Neutrophil (primary cell): ENCODE results near the gene BCHE.

Experiments used
- H3K27ac ChIP-seq: fragments of 200-600 bp; sonication (generic); 2 replicates; pipeline ENCODE4 v1.5.1; 2016; ENCODE audit warnings: mild to moderate bottlenecking, moderate library complexity
- H3K27me3 ChIP-seq: fragments of 200-600 bp; sonication (generic); 2 replicates; pipeline ENCODE4 v1.6.0; 2016; ENCODE audit warnings: mild to moderate bottlenecking
- H3K36me3 ChIP-seq: fragments of 200-600 bp; sonication (generic); 2 replicates; pipeline ENCODE4 v1.5.1; 2017
- H3K4me1 ChIP-seq, 2 experiments: fragments of 200-600 bp in 1 of 2; sonication (generic) in 1 of 2; 1 replicate in 1 of 2; 2 replicates in 1 of 2; pipeline versions ENCODE4 v1.5.1 to v1.6.1; 2013 to 2016; ENCODE audit warnings: low read depth in 1 of 2, low read length in 1 of 2, mild to moderate bottlenecking in 1 of 2, moderate library complexity in 1 of 2; ENCODE audit not compliant: control insufficient read depth in 1 of 2, insufficient read depth in 1 of 2
- H3K4me3 ChIP-seq, 2 experiments: fragments of 200-600 bp in 1 of 2; sonication (generic) in 1 of 2; 1 replicate in 1 of 2; 2 replicates in 1 of 2; pipeline ENCODE4 v1.5.1; 2013 to 2016; ENCODE audit warnings: low read depth in 1 of 2, low read length in 1 of 2, mild to moderate bottlenecking in 1 of 2, moderate library complexity in 1 of 2
- H3K9me3 ChIP-seq: fragments of 200-600 bp; sonication (generic); 2 replicates; pipeline ENCODE4 v1.5.1; 2016
- TF ChIP-seq, protein P1 (sequence below): fragments of 200-600 bp; sonication (generic); IDR thresholded peaks from 2 replicates; pipeline ENCODE4 v1.5.1; 2016; ENCODE audit warnings: antibody characterized with exemption

Gene BCHE

DNA sequence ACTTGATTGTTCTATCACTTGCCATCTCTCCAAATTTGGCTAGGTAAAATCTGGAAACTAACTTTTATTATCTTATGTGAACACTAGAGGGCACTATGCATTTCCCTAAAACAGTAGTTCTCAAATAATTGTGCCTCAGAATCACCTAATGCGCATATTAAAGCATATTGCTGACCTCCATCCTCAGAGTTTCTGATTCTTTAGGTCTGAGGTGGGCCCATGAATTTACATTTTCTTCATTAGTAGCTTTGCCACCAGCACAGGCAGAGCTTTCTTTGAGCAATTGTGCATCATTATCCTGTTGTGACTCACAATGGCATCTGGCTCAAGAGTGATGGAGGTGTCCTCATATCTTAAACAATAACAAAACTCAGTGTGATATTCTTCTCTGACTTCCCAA lies 17.5 kb upstream of the BCHE start:
- Histone ChIP-seq H3K27me3 (no peaks in the 10 kb centered on the region), H3K36me3 (no peaks in the 10 kb centered on the region), H3K9me3 (no peaks in the 10 kb centered on the region), H3K27ac (no peak overlapping the region), H3K4me1 (no peaks in the 10 kb centered on the region), H3K4me3 (no peak overlapping the region)
- TF ChIP-seq, protein P1, sequence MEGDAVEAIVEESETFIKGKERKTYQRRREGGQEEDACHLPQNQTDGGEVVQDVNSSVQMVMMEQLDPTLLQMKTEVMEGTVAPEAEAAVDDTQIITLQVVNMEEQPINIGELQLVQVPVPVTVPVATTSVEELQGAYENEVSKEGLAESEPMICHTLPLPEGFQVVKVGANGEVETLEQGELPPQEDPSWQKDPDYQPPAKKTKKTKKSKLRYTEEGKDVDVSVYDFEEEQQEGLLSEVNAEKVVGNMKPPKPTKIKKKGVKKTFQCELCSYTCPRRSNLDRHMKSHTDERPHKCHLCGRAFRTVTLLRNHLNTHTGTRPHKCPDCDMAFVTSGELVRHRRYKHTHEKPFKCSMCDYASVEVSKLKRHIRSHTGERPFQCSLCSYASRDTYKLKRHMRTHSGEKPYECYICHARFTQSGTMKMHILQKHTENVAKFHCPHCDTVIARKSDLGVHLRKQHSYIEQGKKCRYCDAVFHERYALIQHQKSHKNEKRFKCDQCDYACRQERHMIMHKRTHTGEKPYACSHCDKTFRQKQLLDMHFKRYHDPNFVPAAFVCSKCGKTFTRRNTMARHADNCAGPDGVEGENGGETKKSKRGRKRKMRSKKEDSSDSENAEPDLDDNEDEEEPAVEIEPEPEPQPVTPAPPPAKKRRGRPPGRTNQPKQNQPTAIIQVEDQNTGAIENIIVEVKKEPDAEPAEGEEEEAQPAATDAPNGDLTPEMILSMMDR: no peak

DNA sequence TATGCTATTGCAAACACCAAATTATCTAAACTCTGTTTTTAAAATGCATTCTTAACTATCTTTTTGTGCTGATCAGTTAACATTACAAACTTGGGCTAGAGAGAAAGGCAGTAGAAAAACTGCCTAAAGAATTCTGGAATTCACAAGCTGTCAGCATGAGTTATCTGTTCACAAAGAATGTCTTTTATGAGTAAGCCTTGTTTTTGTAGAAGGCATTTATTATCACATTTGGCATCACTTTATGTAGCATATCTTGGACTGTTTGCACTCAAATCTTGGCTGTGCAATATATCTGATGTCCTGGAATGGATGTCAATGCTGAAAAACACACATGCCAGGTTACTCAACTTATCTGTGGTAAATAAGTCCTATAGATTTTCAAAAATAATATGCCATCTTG lies 15.5 kb upstream of the BCHE start:
- H3K9me3 ChIP-seq: no peaks in the 10 kb centered on the region
- H3K27me3 ChIP-seq: no peaks in the 10 kb centered on the region
- H3K27ac ChIP-seq: no peak overlapping the region
- H3K4me1 ChIP-seq: no peaks in the 10 kb centered on the region
- TF ChIP-seq, protein P1: no peak
- no peak overlapping the region for H3K4me3 ChIP-seq
- H3K36me3 ChIP-seq: no peaks in the 10 kb centered on the region

DNA sequence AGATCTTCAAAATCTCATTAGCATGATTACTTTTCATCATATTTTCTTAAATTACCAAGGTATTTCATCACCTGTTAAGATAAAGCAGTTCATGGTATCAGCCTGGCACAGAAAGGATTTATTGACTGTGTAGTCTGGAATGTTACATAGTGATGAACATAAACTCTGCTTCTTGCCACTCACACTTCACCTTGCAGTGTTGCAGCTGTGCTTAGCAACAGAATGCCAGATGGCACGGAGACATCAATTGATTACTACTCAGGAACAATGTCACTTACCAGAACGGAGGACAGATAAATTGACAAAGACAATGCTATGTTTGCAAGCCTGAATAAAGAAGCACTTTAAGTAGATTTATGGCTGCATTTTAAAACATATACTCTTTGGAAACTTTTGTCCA lies 15.0 kb upstream of the BCHE start:
- Histone ChIP-seq H3K27me3 (no peaks in the 10 kb centered on the region), H3K36me3 (no peaks in the 10 kb centered on the region), H3K4me1 (no peaks in the 10 kb centered on the region), H3K27ac (no peak overlapping the region), H3K4me3 (no peak overlapping the region), H3K9me3 (no peaks in the 10 kb centered on the region)
- TF ChIP-seq, protein P1: no peak

DNA sequence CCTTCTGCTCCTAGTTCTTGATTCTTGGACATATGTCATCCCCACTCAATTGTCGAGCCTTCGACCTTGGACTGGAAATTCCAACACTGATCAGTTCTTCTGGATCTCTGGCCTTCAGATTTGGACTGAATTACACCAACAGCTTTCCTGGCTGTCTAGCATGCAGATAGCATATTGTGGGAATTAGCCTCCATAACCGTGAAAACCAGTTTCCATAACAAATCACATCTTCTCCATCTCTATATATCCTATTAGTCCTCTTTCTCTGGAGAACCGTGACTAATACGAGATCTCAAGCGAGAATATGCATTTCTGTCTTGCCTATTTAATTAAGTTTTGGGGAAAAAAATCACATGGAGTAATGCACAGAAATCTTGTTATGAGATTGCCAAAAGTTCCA lies 8.8 kb upstream of the BCHE start:
- Histone ChIP-seq H3K36me3 (no peaks in the 10 kb centered on the region), H3K27me3 (no peaks in the 10 kb centered on the region), H3K27ac (no peak overlapping the region), H3K9me3 (no peaks in the 10 kb centered on the region), H3K4me3 (no peak overlapping the region), H3K4me1 (no peaks in the 10 kb centered on the region)
- TF ChIP-seq, protein P1: no peak

DNA sequence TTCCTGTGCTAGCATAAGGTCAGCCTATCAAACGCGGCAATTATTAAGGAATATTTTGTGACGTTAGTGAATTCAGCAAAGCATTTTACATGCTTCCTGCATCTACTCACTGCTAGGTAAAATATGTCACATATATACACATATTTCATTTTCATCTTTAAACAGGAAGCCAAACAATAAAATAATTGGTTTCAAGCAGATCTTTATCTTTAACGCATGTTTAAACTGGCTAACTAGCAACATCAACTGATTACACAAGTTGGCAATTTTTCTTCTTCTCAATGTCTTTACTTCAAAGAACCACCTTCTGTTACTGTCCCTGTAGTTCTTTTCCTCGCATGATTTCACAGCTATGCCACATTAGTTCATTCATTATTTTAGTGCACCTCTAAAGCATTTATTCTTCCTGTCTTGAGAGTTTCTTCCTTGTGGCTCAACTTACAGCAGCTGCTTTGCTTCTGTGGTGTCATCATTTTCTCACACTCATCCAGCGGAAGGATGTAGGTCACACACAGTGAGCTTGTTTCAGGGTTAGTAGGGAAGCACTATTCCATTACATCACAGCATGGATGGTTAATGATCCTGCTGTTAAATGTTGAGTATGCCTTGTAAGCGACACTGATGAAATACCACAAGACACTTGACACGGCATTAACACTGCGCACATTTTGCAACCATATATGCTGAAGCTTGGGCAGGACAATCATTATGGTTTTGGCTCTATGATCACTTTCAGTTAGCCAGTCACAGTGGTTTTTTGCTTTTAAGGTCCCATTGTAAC lies 2.3 kb upstream of the BCHE start:
- H3K27ac ChIP-seq: no peak overlapping the region
- TF ChIP-seq, protein P1: no peak
- H3K27me3 ChIP-seq: no peaks in the 10 kb centered on the region
- no peaks in the 10 kb centered on the region for H3K9me3 ChIP-seq
- H3K4me3 ChIP-seq: no peak overlapping the region
- H3K36me3 ChIP-seq: no peaks in the 10 kb centered on the region
- H3K4me1 ChIP-seq: no peaks in the 10 kb centered on the region
